B cell (primary cell): ENCODE results near the gene WSB2.

Source experiments
- EZH2 ChIP-seq: IDR thresholded peaks from 2 replicates; pipeline ENCODE4 v1.6.1; 2012; ENCODE audit warnings: borderline replicate concordance, low read depth, mild to moderate bottlenecking, moderate library complexity, low read length; ENCODE audit not compliant: insufficient read depth, poor library complexity, severe bottlenecking
- TF ChIP-seq, protein P1 (sequence below): fragments of 200-600 bp; IDR thresholded peaks from one replicate; pipeline ENCODE4 v1.8.0; 2022; ENCODE audit warnings: antibody characterized with exemption, mild to moderate bottlenecking

- TF ChIP-seq, protein P1, sequence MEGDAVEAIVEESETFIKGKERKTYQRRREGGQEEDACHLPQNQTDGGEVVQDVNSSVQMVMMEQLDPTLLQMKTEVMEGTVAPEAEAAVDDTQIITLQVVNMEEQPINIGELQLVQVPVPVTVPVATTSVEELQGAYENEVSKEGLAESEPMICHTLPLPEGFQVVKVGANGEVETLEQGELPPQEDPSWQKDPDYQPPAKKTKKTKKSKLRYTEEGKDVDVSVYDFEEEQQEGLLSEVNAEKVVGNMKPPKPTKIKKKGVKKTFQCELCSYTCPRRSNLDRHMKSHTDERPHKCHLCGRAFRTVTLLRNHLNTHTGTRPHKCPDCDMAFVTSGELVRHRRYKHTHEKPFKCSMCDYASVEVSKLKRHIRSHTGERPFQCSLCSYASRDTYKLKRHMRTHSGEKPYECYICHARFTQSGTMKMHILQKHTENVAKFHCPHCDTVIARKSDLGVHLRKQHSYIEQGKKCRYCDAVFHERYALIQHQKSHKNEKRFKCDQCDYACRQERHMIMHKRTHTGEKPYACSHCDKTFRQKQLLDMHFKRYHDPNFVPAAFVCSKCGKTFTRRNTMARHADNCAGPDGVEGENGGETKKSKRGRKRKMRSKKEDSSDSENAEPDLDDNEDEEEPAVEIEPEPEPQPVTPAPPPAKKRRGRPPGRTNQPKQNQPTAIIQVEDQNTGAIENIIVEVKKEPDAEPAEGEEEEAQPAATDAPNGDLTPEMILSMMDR, result no peak
- no peak for TF ChIP-seq EZH2
Observed at GRCh38 chr12:118035190-118036041, 25.6 kb downstream of the WSB2 start.
